Stimulated activated CD8-positive, alpha-beta memory T cell treated with anti-CD3 and anti-CD28 coated beads, Interleukin-4, amount 100 ng/mL, for 1 hour (primary cell): ENCODE data around the gene CEP70.
"Not testable (repeated sequence)": the region's sequence is repeated elsewhere in the genome, so short reads cannot be mapped to it uniquely, and the experiment has no call there.

Experiments used
- DNase-seq, 2 donors: peaks; one replicate each; pipeline ENCODE4 v3.0.0-alpha.2; 2020; ENCODE audit warnings: low read depth in 2 of 2, low spot score in 1 of 2

The CEP70 gene

GRCh38 chr3:138453940-138454339 is 140.1 kb downstream of the CEP70 start:
- DNase-seq: not testable (repeated sequence)

- no peak for DNase-seq
These were observed 141.6 kb downstream of the CEP70 start for GRCh38 chr3:138452436-138452835.

- no peak for DNase-seq
These were observed 142.4 kb downstream of the CEP70 start for GRCh38 chr3:138451595-138452162.

- no peak for DNase-seq
These were observed 143.2 kb downstream of the CEP70 start for GRCh38 chr3:138450704-138451424.

- no peak for DNase-seq
These were observed 143.9 kb downstream of the CEP70 start for GRCh38 chr3:138450181-138450580.

GRCh38 chr3:138449490-138449889 is 144.6 kb downstream of the CEP70 start:
- DNase-seq: no peak

- no peak for DNase-seq
These were observed 145.4 kb downstream of the CEP70 start for GRCh38 chr3:138448631-138449030.

GRCh38 chr3:138445654-138446053 is 148.4 kb downstream of the CEP70 start:
- DNase-seq: no peak

GRCh38 chr3:138445236-138445635 is 148.8 kb downstream of the CEP70 start:
- DNase-seq: no peak
